OCI-LY3 (cell line): ENCODE results near the gene SFXN5.

Experiments
- H2AFZ ChIP-seq: fragments of 200-600, 300-600 bp; shearing (Covaris generic); 2 replicates; pipeline ENCODE4 v1.6.0; 2014; ENCODE audit warnings: antibody characterized with exemption, low read depth, low read length
- H3K27ac ChIP-seq: fragments of 200-600, 300-600 bp; sonication (generic); 2 replicates; pipeline ENCODE4 v1.5.1; 2014; ENCODE audit warnings: mild to moderate bottlenecking, low read length, moderate library complexity, mixed read lengths
- H3K27me3 ChIP-seq: fragments of 200-600, 300-600 bp; sonication (generic); 2 replicates; pipeline ENCODE4 v1.6.1; 2014; ENCODE audit warnings: low read depth, low read length, mixed read lengths
- H3K36me3 ChIP-seq: fragments of 200-600, 300-600 bp; sonication (generic); replicated peaks from 2 replicates; pipeline ENCODE3; 2014; ENCODE audit warnings: low read depth, low read length, mixed read lengths
- H3K4me1 ChIP-seq: fragments of 300-600, 200-600 bp; sonication (generic); 2 replicates; pipeline ENCODE4 v1.6.1; 2014; ENCODE audit warnings: low read length, mixed read lengths
- H3K4me2 ChIP-seq: fragments of 200-600, 300-600 bp; sonication (generic); 2 replicates; pipeline ENCODE4 v1.6.1; 2014; ENCODE audit warnings: low read length, mixed read lengths
- H3K4me3 ChIP-seq: fragments of 300-600, 200-600 bp; sonication (generic); 2 replicates; pipeline ENCODE4 v1.5.1; 2014; ENCODE audit warnings: antibody characterized with exemption, mild to moderate bottlenecking, low read length, moderate library complexity
- H3K79me2 ChIP-seq: fragments of 300-600, 200-600 bp; shearing (Covaris generic); 2 replicates; pipeline ENCODE4 v1.6.1; 2014; ENCODE audit warnings: mild to moderate bottlenecking, low read length, mixed read lengths
- H3K9ac ChIP-seq: fragments of 300-600, 200-600 bp; shearing (Covaris generic); 2 replicates; pipeline ENCODE4 v1.6.0; 2014; ENCODE audit warnings: mild to moderate bottlenecking, low read length, moderate library complexity
- H3K9me3 ChIP-seq: fragments of 200-600, 300-600 bp; shearing (Covaris generic); 2 replicates; pipeline ENCODE4 v1.6.1; 2014; ENCODE audit warnings: low read length, mixed read lengths; ENCODE audit not compliant: insufficient read depth
- H4K20me1 ChIP-seq: fragments of 200-600, 300-600 bp; sonication (generic); 2 replicates; pipeline ENCODE4 v1.6.1; 2016; ENCODE audit warnings: low read length, mixed read lengths; ENCODE audit not compliant: insufficient read depth
- CTCF ChIP-seq: fragments of 200-600, 300-600 bp; sonication (generic); IDR thresholded peaks from 2 replicates; pipeline ENCODE4 v1.5.1; 2014; ENCODE audit warnings: antibody characterized with exemption, low read length, low read depth
- EZH2phosphoT487 ChIP-seq: fragments of 200-600 bp; shearing (Covaris generic); IDR thresholded peaks from 2 replicates; pipeline ENCODE4 v1.6.1; 2018; ENCODE audit warnings: antibody characterized with exemption, mixed run types, low read depth

The SFXN5 gene

DNA sequence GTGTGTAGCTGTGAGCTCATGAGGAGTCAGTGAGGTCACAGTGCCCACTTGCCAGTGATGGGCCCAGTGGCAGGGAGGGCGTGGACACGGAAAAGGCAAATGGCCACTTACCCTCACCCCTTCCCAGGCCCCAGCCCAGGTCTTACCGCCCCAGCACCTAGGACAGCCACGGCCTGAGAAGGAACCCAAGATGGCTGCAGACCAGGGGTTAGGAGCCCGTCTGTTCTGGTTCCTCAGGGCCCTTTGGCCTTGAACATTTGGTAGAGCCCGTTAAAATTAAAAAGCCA, 80.1 kb downstream of the SFXN5 start:
- H3K27me3 ChIP-seq, result no peaks in the 10 kb centered on the region
- H2AFZ ChIP-seq, result no peak overlapping the region
- no peaks in the 10 kb centered on the region for H3K4me1 ChIP-seq
- H4K20me1 ChIP-seq, result no peaks in the 10 kb centered on the region
- no peak overlapping the region for H3K27ac ChIP-seq
- H3K9me3 ChIP-seq, result no peaks in the 10 kb centered on the region
- no peaks in the 10 kb centered on the region for H3K36me3 ChIP-seq
- H3K4me2 ChIP-seq, result no peak overlapping the region
- no peak overlapping the region for H3K9ac ChIP-seq
- H3K4me3 ChIP-seq, result no peak overlapping the region
- no peak for TF ChIP-seq EZH2phosphoT487
- no peak for TF ChIP-seq CTCF
- no peaks in the 10 kb centered on the region for H3K79me2 ChIP-seq

GRCh38 chr2:72990695-72991438, 80.6 kb downstream of the SFXN5 start:
- no peak for TF ChIP-seq CTCF
- no peak for TF ChIP-seq EZH2phosphoT487
- no peaks in the 10 kb centered on the region for H3K36me3 ChIP-seq
- no peak overlapping the region for H3K4me2 ChIP-seq
- H3K27me3 ChIP-seq, result no peaks in the 10 kb centered on the region
- H2AFZ ChIP-seq, result no peak overlapping the region
- H3K79me2 ChIP-seq, result no peaks in the 10 kb centered on the region
- H3K9me3 ChIP-seq, result no peaks in the 10 kb centered on the region
- no peak overlapping the region for H3K4me3 ChIP-seq
- no peaks in the 10 kb centered on the region for H4K20me1 ChIP-seq
- H3K9ac ChIP-seq, result no peak overlapping the region
- no peaks in the 10 kb centered on the region for H3K4me1 ChIP-seq
- no peak overlapping the region for H3K27ac ChIP-seq

- Histone ChIP-seq H3K27ac (no peak overlapping the region), H3K4me2 (no peak overlapping the region), H3K9me3 (no peaks in the 10 kb centered on the region), H3K27me3 (no peaks in the 10 kb centered on the region), H3K4me1 (no peaks in the 10 kb centered on the region), H3K4me3 (no peak overlapping the region), H3K9ac (no peak overlapping the region), H3K36me3 (no peaks in the 10 kb centered on the region), H2AFZ (no peak overlapping the region), H3K79me2 (no peaks in the 10 kb centered on the region), H4K20me1 (no peaks in the 10 kb centered on the region)
- TF ChIP-seq EZH2phosphoT487, result no peak
- no peak for TF ChIP-seq CTCF
These were observed 81.5 kb downstream of the SFXN5 start for GRCh38 chr2:72989770-72990556.

GRCh38 chr2:72988726-72989273, 82.7 kb downstream of the SFXN5 start:
- Histone ChIP-seq H3K36me3 (no peaks in the 10 kb centered on the region), H3K4me2 (no peak overlapping the region), H3K79me2 (no peaks in the 10 kb centered on the region), H2AFZ (no peak overlapping the region), H3K4me3 (no peak overlapping the region), H4K20me1 (no peaks in the 10 kb centered on the region), H3K9me3 (no peaks in the 10 kb centered on the region), H3K9ac (no peak overlapping the region), H3K27me3 (no peaks in the 10 kb centered on the region), H3K27ac (no peak overlapping the region), H3K4me1 (no peaks in the 10 kb centered on the region)
- no peak for TF ChIP-seq EZH2phosphoT487
- TF ChIP-seq CTCF, result no peak
